ENCODE measurements around the gene SLC27A6.
"Not testable (repeated sequence)": the region's sequence is repeated elsewhere in the genome, so short reads cannot be mapped to it uniquely, and the experiment has no call there.

GRCh38 chr5:128943100-128943499 lies 22.2 kb upstream of the SLC27A6 start:
- TF ChIP-seq CTCF (IDR thresholded peaks at IDR 0.05 in 2 of 3, conservative IDR thresholded peaks at IDR 0.05 in 1 of 3; ENCODE audit: borderline replicate concordance in 1 of 3, insufficient read depth in 1 of 3, low read depth in 2 of 3, low read length in 2 of 3); SP1 (IDR thresholded peaks at IDR 0.05; ENCODE audit: low read depth); CEBPB (IDR thresholded peaks at IDR 0.05; ENCODE audit: low read depth); POLR2A (IDR thresholded peaks at IDR 0.05; ENCODE audit: borderline replicate concordance, extremely low read depth, insufficient read depth, insufficient read length); MAX (IDR thresholded peaks at IDR 0.05); POLR2AphosphoS5 (IDR thresholded peaks at IDR 0.05; ENCODE audit: low read depth, low read length); EZH2 (IDR thresholded peaks at IDR 0.05); RAD21 (IDR thresholded peaks at IDR 0.05; ENCODE audit: low read depth); EZH2phosphoT487 (IDR thresholded peaks at IDR 0.05; ENCODE audit: borderline replicate concordance); SIN3A (IDR thresholded peaks at IDR 0.05; ENCODE audit: low read depth); JUND (IDR thresholded peaks at IDR 0.05); ELF1 (IDR thresholded peaks at IDR 0.05; ENCODE audit: borderline replicate concordance, low read depth); REST (IDR thresholded peaks at IDR 0.05; ENCODE audit: low read depth); SRF (IDR thresholded peaks at IDR 0.05; ENCODE audit: low read depth): not testable (repeated sequence)
